GOT3 (cell line): ENCODE measurements around the gene CROCC.

Experiments
- DNase-seq: peaks from one replicate; lab custom pipeline; 2025; ENCODE audit warnings: mixed read lengths; lab: John Stamatoyannopoulos, UW

The CROCC gene

GRCh38 chr1:17011439-17012307 lies 89.9 kb downstream of the CROCC start, which contains the start of gene ATP13A2:
Gene ATP13A2 (minus strand): TSS chr1:17011928. CDS start chr1:17011738, 190 bp downstream.
- no peak for DNase-seq

DNA sequence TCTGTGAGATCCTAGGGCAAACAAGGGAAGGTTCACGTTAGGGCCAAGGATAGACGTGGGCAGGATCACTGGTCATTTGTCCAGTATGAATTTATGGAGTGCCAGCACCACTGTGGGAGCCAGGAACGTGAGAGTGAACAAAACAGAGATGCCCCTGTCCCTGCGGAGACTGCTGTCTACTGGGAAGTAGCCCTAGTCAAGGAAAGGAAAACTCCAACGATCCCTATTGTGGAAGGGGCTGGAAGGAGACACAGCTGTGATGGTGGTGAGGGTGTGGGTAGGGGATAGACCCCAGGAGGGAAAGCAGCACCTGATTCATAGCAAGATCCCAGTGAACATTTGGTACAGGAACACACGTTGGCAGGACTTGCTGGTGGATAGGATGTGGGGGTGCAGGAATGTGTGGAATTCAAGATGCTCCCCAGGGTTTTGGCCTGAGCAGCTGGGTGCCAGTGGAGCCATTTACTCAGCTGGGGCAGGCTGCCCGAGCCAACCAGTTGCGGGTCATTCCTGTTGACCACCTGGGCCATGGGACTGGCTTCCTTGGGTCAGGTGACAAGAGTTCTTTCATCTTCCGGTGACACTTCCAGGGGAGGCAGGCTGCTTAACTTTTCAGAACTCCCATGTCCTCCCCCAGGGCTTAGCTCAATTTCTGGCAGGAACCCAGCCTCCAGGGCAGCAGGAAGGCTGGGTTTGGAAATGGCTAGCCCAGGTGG lies 91.2 kb downstream of the CROCC start:
- no peak for DNase-seq

- DNase-seq = no peak
Measured at GRCh38 chr1:17013491-17014320, 92.0 kb downstream of the CROCC start.

DNA sequence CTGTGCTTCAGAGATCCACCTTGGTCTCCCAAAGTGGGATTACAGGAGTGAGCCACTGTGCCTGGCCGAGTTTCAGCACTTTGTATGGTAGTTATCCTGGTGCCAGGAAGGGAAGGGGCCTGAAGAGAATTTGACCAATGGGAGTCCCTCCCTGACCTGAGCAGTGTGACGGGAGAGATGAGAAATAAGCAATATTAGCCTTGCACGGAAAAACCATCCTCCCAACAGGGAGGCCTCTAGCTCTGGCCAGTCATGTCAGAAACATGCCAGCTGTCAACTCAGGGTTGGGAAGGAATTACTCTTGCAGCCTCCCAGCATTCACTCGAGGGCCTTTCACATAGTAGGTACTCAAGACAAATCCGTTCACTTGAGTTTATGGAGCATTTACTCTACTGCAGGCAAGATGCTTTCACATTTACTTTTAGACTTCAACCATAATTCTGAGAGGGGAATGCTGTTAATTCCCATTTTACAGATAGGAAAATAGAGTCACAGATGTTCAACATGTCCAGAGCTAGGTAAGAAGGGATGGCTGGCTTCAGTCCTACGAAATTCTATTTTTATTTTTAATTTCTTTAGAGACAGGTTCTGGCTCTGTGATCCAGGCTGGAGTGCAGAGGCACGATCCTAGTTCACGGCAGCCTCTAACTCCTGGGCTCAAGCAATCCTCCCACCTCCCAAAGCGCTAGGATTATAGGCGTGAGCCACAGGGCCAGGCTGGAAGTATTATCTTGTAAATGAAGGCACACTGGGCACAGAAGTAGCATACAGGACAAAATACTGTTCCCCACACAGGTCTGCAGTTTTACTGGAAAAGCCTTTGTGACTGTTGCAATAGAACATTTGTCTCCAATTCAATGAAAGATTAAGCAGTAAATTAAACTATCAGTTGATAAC lies 93.2 kb downstream of the CROCC start:
- DNase-seq = no peak

DNA sequence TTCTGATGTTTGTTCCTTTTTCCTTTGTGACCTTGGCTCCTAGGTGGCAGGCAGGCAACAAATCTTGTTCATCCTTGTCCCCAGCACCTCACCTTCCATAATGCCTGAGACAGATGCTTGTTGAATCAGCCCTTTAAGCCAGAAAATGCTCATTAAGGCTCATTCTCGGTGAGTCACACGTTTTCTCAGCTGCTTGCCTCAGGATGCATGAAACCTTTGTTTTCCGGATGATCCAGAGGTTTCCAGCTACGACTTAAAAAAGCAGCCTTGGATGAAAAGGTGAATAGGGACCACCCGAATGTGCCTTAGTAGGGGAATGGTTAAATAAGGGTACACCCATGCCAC lies 94.6 kb downstream of the CROCC start:
- no peak for DNase-seq

DNA sequence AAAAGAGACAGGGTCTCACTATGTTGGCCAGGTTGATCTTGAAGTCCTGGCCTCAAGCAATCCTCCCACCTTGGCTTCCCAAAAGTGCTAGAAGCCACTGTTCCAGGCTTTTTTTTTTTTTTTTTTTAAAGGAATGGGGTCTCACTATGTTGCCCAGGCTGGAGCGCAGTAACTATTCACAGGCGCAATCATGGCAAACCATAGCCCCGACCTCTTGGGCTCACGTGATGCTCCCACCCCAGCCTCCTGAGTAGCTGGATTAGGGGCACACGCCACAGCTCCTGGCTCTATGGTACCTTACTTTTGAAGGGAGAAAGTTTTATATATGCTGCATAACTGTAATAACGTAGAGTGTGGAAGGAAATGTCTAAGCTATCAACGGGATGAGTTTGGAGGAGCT lies 95.7 kb downstream of the CROCC start:
- DNase-seq = no peak

GRCh38 chr1:17018849-17019248 lies 97.1 kb downstream of the CROCC start:
- no peak for DNase-seq

DNA sequence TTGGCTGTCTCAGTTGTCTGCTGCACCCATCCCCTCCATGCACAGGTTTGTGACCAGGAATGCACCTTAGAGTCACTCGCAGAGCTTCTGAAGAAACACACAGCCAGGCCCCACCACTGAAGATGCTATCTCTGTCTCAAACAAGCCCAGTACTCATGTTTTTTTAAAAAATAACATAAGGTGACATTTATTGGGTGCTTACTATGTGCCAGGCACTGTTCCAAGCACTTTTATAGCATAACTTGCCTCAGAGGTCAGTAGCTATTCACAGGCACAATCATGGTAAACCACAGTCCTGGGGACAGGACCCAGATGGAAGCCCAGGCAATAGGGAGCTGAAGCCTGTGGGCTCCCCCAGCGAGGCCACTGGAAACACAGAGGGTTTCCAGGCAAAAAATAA lies 98.8 kb downstream of the CROCC start:
- no peak for DNase-seq

DNA sequence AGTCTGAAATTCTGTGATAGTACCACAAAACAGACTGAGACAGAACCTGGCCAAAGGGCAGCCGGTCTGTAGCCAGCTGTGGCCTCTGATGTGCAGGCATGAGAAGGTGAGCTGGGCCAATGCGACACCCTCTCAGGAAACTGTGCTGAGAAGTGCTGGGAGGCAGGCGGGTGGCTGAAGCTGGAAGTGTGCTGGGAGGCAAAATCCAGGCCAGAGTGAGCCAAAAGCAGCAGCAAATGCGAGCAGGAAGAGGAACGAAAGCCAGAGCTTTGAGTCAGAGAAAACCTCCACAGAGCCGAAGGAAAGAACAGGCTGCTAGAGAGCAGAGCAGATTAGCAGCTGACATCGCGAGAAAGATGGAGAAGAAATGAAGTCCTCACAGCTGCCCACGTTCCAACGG lies 100.2 kb downstream of the CROCC start:
- no peak for DNase-seq
